K562 (cell line): ENCODE data around the gene AZU1. TPM values are rescaled to one million over a fixed set of nuclear protein-coding genes. Genes with fewer than 3 reads are reported as not detected.

Experiments used
- ARNT ChIP-seq, 2 experiments: fragments of 450-650 bp; IDR thresholded peaks; 2 replicates each; pipeline ENCODE4 v1.6.1; 2016; ENCODE audit warnings: mild to moderate bottlenecking in 1 of 2
- FUS ChIP-seq: fragments of 200-400 bp; formaldehyde crosslinking; optimal IDR thresholded peaks from 2 replicates; pipeline ENCODE3; 2017; ENCODE audit warnings: low read depth, low read length
- KDM1A ChIP-seq, 2 experiments: fragments of 450-650 bp; IDR thresholded peaks; 2 replicates each; pipeline ENCODE4 v1.6.1; 2016; ENCODE audit warnings: mild to moderate bottlenecking in 2 of 2
- NR0B1 ChIP-seq: fragments of 450-650 bp; IDR thresholded peaks from one replicate; pipeline ENCODE4 v1.6.1; 2018; ENCODE audit warnings: mild to moderate bottlenecking, moderate library complexity; ENCODE audit not compliant: partially characterized antibody
- STAT5A ChIP-seq: IDR thresholded peaks from 2 replicates; pipeline ENCODE4 v1.6.1; 2012; ENCODE audit warnings: low read length, inconsistent platforms, borderline replicate concordance
- TRIM24 ChIP-seq, 2 experiments: fragments of 450-650 bp; IDR thresholded peaks; 2 replicates each; pipeline ENCODE4 v1.6.1; 2016
- TRIM28 ChIP-seq: fragments of 450-650 bp; IDR thresholded peaks from 2 replicates; pipeline ENCODE4 v1.6.1; 2017
- ZBTB33 ChIP-seq: sonication (generic); formaldehyde crosslinking; IDR thresholded peaks from 2 replicates; pipeline ENCODE4 v1.8.1; 2023; ENCODE audit warnings: mild to moderate bottlenecking, missing genetic modification reagents
- ZNF592 ChIP-seq: fragments of 450-650 bp; IDR thresholded peaks from 2 replicates; pipeline ENCODE4 v1.6.1; 2017; ENCODE audit warnings: antibody characterized with exemption, mild to moderate bottlenecking
- polyA plus RNA-seq, 8 experiments: library from polyadenylated mRNA; depleted of rRNA in 4 of 8; stranded (reverse) in 5 of 8; unstranded in 3 of 8; fragments of >200 nt; fragmentation: Nextera tagmentation in 2 of 8; fragmentation: Illumina TruSeq in 1 of 8; extraction: Ambion mirVana in 2 of 8; extraction: Trizol in 1 of 8; gene quantifications; 2 replicates each; pipeline versions ENCODE4 v1.2.1 to v1.2.3, GENCODE V29; 2011 to 2014; ENCODE audit warnings: inconsistent platforms in 1 of 8, missing spikeins in 1 of 8
- total RNA-seq, 7 experiments: library from RNA; depleted of rRNA in 6 of 7; stranded (reverse); fragments of >200 nt in 6 of 7; fragmentation: Illumina TruSeq in 2 of 7; extraction: Trizol in 2 of 7; gene quantifications; 2 replicates each; pipeline versions ENCODE4 v1.2.1 to v1.2.3, GENCODE V29; 2011 to 2021; ENCODE audit warnings: low replicate concordance in 1 of 7

Gene AZU1
- total and polyA plus RNA-seq, 9 of the 15 experiments (the other 6 are each of a cell fraction or from before 2014, with no cell fraction given) = 0.29 to 1.9 (median 0.59) TPM; not detected in 3

GRCh38 chr19:827710-828321, at the start of gene AZU1 (continued):
- TF ChIP-seq ZNF592 (no peak), ZBTB33 (CRISPR knock-in tag) (peak; percentile 97), TRIM28 (no peak), KDM1A (IDR thresholded peaks at IDR 0.05) (peak in 1 of 2 experiments; percentile 65; a peak in 1 of 4 replicates), ARNT (IDR thresholded peaks at IDR 0.05) (no peak), NR0B1 (no peak), FUS (no peak), STAT5A (no peak), TRIM24 (IDR thresholded peaks at IDR 0.05) (no peak)
